Measurements from ENCODE around the gene TBC1D22A. TPM values are rescaled to one million over a fixed set of nuclear protein-coding genes. Genes with fewer than 3 reads are reported as not detected.

TBC1D22A gene
- total RNA-seq, 1 donor from 2014 or later: 18.9 TPM

DNA sequence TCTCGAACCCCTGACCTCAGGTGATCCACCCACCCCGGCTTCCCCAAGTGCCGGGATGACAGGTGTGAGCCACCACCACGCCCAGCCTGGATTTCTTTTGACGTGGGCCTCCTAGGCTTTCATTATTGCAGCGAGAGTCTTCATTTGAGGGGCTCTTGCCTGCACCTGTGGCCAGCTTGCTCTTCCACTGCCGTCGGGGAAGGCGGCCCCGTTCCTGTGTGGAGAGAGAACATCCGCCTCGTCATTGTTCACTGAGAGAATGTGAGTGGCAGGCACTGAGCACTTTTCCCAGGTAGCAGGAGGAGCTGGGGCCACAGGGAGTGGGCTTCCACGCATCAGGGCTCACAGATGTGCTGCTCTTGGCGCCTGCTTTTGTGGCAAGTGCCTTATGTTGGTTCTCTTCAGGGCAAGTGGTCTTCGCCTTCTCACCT is 365.0 kb downstream of the TBC1D22A start:
- H3K4me1 Mint-ChIP-seq (ENCODE audit: low read depth): no peaks in the 10 kb centered on the region
- H3K9me3 Mint-ChIP-seq (ENCODE audit: low read depth): no peaks in the 10 kb centered on the region
- DNase-seq (ENCODE audit: low spot score): peak; percentile 56
- no peak overlapping the region for H3K4me3 Mint-ChIP-seq (ENCODE audit: unreplicated experiment)
- no peaks in the 10 kb centered on the region for H3K36me3 Mint-ChIP-seq (ENCODE audit: low read depth)
- no peaks in the 10 kb centered on the region for H3K27me3 Mint-ChIP-seq (ENCODE audit: low read depth)
- TF ChIP-seq, protein P1, sequence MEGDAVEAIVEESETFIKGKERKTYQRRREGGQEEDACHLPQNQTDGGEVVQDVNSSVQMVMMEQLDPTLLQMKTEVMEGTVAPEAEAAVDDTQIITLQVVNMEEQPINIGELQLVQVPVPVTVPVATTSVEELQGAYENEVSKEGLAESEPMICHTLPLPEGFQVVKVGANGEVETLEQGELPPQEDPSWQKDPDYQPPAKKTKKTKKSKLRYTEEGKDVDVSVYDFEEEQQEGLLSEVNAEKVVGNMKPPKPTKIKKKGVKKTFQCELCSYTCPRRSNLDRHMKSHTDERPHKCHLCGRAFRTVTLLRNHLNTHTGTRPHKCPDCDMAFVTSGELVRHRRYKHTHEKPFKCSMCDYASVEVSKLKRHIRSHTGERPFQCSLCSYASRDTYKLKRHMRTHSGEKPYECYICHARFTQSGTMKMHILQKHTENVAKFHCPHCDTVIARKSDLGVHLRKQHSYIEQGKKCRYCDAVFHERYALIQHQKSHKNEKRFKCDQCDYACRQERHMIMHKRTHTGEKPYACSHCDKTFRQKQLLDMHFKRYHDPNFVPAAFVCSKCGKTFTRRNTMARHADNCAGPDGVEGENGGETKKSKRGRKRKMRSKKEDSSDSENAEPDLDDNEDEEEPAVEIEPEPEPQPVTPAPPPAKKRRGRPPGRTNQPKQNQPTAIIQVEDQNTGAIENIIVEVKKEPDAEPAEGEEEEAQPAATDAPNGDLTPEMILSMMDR (IDR thresholded peaks at IDR 0.05): no peak
- no peak overlapping the region for H3K27ac Mint-ChIP-seq (ENCODE audit: unreplicated experiment)

DNA sequence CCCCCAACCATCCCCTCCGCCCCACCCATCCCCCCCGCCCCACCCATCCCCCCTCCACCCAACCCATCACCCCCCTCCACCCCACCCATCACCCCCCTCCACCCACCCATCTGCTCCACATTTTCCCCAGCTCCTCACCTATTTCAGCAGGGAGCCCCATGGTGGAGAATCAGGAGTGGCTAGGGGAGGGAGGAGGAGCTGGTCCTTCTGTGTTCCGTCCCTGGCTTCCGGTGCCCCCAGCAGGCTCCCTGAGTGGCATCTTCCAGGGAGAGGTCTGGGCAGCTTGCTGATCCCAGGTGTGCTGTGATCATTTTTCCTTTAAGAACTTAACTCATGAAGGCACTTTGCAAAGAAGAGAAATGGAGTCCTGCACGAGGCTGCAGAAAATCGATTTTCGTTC is 365.8 kb downstream of the TBC1D22A start:
- no peaks in the 10 kb centered on the region for H3K36me3 Mint-ChIP-seq (ENCODE audit: low read depth)
- peak; percentile 63 for DNase-seq (ENCODE audit: low spot score)
- H3K27ac Mint-ChIP-seq (ENCODE audit: unreplicated experiment): no peak overlapping the region
- TF ChIP-seq, protein P1 (IDR thresholded peaks at IDR 0.05): no peak
- no peak overlapping the region for H3K4me3 Mint-ChIP-seq (ENCODE audit: unreplicated experiment)
- no peaks in the 10 kb centered on the region for H3K27me3 Mint-ChIP-seq (ENCODE audit: low read depth)
- no peaks in the 10 kb centered on the region for H3K9me3 Mint-ChIP-seq (ENCODE audit: low read depth)
- no peaks in the 10 kb centered on the region for H3K4me1 Mint-ChIP-seq (ENCODE audit: low read depth)

DNA sequence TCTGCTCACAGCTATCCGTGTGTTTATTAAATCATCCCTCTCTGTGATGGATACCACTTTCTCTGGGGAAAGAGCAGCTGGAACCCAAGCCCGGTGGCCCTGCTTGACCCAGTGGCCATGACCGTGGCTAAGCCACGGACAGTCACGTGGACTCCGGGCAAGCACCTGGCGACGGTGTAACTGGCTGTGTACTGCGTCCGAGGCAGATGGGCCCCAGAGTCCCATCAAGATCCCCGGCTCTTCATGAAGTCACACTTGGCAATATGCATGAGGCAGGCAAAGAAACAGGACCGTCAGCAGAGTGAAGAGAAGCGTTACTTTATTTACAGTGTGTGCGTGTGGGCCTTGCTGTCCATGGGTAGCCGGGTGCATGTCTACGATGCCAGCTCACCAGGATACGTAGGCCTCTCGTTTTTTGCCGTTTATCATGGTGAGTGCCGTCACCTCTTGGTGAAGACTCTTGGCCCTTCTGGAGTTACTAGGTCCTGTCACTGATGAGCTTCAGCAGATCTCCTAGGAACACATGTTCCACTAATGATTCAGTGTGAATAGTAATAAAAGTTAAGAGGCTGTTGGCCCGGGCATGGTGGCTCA is 366.3 kb downstream of the TBC1D22A start:
- TF ChIP-seq, protein P1 (IDR thresholded peaks at IDR 0.05): no peak
- Mint-ChIP-seq H3K36me3 (ENCODE audit: low read depth) (no peaks in the 10 kb centered on the region), H3K4me3 (ENCODE audit: unreplicated experiment) (no peak overlapping the region), H3K27ac (ENCODE audit: unreplicated experiment) (no peak overlapping the region), H3K4me1 (ENCODE audit: low read depth) (no peaks in the 10 kb centered on the region), H3K9me3 (ENCODE audit: low read depth) (no peaks in the 10 kb centered on the region), H3K27me3 (ENCODE audit: low read depth) (no peaks in the 10 kb centered on the region)
- peak; percentile 54 for DNase-seq (ENCODE audit: low spot score)

DNA sequence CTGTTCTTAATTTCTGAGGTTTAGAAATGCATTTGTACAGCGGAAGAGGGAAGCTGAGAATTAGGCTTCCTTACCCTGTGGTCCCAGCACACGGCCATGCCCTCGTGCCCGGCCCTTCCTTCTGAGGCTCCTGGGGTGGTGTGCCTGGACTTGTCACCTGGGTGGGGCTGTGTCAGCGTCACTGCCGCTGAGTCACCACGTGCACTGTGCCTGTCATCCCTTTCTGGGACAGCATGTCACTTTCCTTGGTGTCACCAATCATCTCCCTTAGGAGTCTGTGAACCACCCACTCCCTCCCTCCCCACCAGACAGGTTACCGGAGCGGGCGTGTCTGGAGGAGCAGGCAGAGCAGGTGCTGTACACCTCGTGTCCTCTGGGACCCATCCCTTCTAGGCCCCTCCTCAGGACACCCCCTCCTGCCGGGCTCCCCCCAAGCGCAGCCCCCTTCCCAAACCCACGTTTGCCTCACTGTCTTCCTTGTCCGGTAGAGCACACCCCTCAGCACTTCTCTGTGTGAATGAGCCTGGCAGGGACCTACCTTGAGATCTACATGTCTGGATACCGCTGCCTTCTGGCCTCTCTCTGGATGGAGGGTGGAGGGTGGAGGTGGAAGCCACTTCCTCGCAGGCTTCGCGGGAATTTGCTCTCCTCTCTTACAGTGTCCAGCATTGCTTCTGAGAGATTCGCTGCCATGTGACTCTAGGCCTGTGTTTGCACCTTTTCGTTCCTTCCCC is 367.6 kb downstream of the TBC1D22A start:
- TF ChIP-seq, protein P1 (IDR thresholded peaks at IDR 0.05): no peak
- no peak overlapping the region for H3K4me3 Mint-ChIP-seq (ENCODE audit: unreplicated experiment)

DNA sequence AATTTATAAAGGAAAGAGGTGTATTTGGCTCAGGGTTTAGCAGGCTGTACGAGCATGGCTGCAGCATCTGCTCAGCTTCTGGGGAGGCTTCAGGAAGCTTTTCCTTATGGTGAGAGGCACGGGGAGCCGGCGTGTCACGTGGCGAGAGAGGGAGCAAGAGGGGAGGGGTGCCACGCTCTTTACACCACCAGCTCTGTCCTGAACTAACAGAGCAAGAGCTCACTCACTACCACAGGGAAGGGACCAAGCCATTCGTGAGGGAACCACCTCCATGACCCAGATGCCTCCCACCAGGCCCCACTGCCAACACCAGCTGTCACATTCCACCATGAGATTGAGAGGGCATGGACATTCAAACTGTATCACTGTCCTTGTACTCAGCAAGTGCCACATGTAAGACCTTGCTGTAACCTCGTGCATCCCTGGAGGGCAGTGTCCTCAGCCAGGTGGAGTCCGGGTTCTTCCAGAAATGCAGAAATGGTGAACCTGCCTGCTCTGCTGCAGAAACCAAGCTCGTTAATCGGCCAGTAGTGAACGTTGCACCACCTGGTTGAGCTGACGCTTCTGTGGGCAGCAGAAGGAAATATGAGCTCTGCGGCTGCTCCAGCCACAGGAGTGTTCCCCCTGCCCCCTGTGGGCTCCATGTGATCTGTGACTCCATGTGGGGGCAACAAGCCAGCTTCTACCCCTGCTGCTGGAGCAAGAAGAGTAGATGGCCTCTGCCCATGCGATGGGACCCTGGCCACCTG is 368.6 kb downstream of the TBC1D22A start:
- Mint-ChIP-seq H3K27me3 (ENCODE audit: low read depth) (no peaks in the 10 kb centered on the region), H3K4me1 (ENCODE audit: low read depth) (no peaks in the 10 kb centered on the region), H3K4me3 (ENCODE audit: unreplicated experiment) (no peak overlapping the region), H3K36me3 (ENCODE audit: low read depth) (no peaks in the 10 kb centered on the region), H3K9me3 (ENCODE audit: low read depth) (no peaks in the 10 kb centered on the region), H3K27ac (ENCODE audit: unreplicated experiment) (no peak overlapping the region)
- TF ChIP-seq, protein P1 (IDR thresholded peaks at IDR 0.05): no peak
- DNase-seq (ENCODE audit: low spot score): peak; percentile 58

More for the DNA sequence above, 367.6 kb downstream of the TBC1D22A start:
- Mint-ChIP-seq H3K27ac (ENCODE audit: unreplicated experiment) (no peak overlapping the region), H3K27me3 (ENCODE audit: low read depth) (no peaks in the 10 kb centered on the region), H3K4me1 (ENCODE audit: low read depth) (no peaks in the 10 kb centered on the region), H3K36me3 (ENCODE audit: low read depth) (no peaks in the 10 kb centered on the region), H3K9me3 (ENCODE audit: low read depth) (no peaks in the 10 kb centered on the region)
- peak; percentile 57 for DNase-seq (ENCODE audit: low spot score)
